ENCODE data around the gene AMPD3. TPM values are rescaled to one million over a fixed set of nuclear protein-coding genes. Genes with fewer than 3 reads are reported as not detected.

The AMPD3 gene
- total RNA-seq, 1 donor from 2014 or later = 9.8 TPM

DNA sequence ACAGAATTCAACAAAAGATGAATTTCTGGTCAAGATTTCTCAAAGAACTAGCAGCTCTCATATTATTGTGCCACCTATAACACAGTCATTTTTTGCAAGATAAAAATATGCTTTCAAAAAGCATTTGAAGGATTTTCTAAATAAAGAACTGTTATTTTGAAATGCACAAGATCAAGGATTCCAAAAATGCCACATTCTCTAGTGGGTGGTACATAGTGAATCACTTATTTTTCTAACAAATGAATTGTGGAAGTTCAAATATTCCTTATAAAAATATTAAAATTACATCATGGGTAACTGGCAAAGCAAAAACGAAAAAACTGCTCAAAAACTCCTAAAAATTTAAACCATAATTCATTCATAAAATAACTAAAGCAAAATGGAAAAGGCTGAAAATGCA is 83.9 kb downstream of the AMPD3 start:
- DNase-seq = no peak
- intact Hi-C loops (cut with DNase I) = no loop called here
- Histone ChIP-seq H3K4me1 (peaks cover 20% of the 10 kb centered on the region), H3K9me3 (no peaks in the 10 kb centered on the region), H3K27me3 (ENCODE audit: low read depth) (no peaks in the 10 kb centered on the region), H3K4me3 (no peak overlapping the region), H3K36me3 (no peaks in the 10 kb centered on the region), H3K27ac (no peak overlapping the region)
- TF ChIP-seq, protein P1, sequence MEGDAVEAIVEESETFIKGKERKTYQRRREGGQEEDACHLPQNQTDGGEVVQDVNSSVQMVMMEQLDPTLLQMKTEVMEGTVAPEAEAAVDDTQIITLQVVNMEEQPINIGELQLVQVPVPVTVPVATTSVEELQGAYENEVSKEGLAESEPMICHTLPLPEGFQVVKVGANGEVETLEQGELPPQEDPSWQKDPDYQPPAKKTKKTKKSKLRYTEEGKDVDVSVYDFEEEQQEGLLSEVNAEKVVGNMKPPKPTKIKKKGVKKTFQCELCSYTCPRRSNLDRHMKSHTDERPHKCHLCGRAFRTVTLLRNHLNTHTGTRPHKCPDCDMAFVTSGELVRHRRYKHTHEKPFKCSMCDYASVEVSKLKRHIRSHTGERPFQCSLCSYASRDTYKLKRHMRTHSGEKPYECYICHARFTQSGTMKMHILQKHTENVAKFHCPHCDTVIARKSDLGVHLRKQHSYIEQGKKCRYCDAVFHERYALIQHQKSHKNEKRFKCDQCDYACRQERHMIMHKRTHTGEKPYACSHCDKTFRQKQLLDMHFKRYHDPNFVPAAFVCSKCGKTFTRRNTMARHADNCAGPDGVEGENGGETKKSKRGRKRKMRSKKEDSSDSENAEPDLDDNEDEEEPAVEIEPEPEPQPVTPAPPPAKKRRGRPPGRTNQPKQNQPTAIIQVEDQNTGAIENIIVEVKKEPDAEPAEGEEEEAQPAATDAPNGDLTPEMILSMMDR (IDR thresholded peaks at IDR 0.05) = no peak
- no peak for ATAC-seq

DNA sequence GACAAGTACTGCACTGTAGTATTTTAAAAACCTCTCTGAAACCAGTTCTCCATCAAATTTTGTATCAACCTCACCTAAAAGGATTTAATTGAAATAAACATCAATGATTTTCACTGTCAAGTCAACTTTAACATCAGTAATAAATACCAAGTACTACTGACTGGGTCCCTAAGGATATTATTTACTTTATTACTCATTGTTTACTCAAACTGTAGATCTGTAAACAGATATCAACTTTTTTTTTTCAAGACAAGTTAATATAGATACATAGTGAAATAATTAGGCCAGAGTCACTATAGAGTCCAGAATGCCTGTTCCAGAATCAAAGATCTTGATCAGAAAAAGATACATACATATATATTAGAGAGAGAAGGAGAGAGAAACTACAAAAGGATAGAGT is 84.3 kb downstream of the AMPD3 start:
- H3K9me3 ChIP-seq = no peaks in the 10 kb centered on the region
- DNase-seq (no peak), ATAC-seq (no peak)
- H3K36me3 ChIP-seq = no peaks in the 10 kb centered on the region
- TF ChIP-seq, protein P1 (IDR thresholded peaks at IDR 0.05) = no peak
- no peak overlapping the region for H3K4me3 ChIP-seq
- intact Hi-C loops (cut with DNase I) = no loop called here
- H3K4me1 ChIP-seq = peaks cover 20% of the 10 kb centered on the region
- H3K27ac ChIP-seq = no peak overlapping the region
- H3K27me3 ChIP-seq (ENCODE audit: low read depth) = no peaks in the 10 kb centered on the region

DNA sequence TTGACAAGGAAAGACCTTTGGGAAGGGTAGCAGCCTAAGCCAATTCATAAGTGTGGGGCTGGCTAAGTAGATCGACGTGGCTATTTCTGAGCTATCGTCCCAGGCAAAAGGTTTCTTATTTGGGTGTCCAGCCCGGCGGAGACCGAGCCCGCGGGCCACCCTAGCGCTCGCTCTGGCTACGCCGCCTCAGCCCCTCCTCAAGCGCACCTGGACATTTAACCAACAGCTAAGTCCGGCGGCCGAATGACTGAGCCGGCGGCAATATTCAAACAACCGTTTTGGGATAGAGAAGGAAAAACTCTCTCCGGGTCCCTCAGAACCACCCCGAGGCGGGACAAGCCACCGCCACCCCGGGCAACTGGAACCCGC is 85.5 kb downstream of the AMPD3 start:
- ATAC-seq (peak; percentile 77 to 86), DNase-seq (no peak)
- TF ChIP-seq, protein P1 (IDR thresholded peaks at IDR 0.05) = no peak
- Histone ChIP-seq H3K27ac (peak overlapping the region; percentile 93), H3K27me3 (ENCODE audit: low read depth) (no peaks in the 10 kb centered on the region), H3K4me1 (peaks cover 16% of the 10 kb centered on the region), H3K4me3 (peak overlapping the region; percentile 77), H3K36me3 (no peaks in the 10 kb centered on the region), H3K9me3 (no peaks in the 10 kb centered on the region)
- intact Hi-C loops (cut with DNase I) = no loop called here

- intact Hi-C loops (cut with DNase I) = no loop called here
- H3K9me3 ChIP-seq = no peaks in the 10 kb centered on the region
- TF ChIP-seq, protein P1 (IDR thresholded peaks at IDR 0.05) = peak; percentile 92
- ATAC-seq (peak; percentile 100), DNase-seq (peak; percentile 98)
- H3K27me3 ChIP-seq (ENCODE audit: low read depth) = no peaks in the 10 kb centered on the region
- peaks cover 11% of the 10 kb centered on the region for H3K4me1 ChIP-seq
- peak within 1 kb of the TSS; percentile 93 for H3K27ac ChIP-seq
- H3K36me3 ChIP-seq = no peaks in the 10 kb centered on the region
- peak within 1 kb of the TSS; percentile 77 for H3K4me3 ChIP-seq
These were observed 86.0 kb downstream of the AMPD3 start, which contains the start of gene RNF141 for GRCh38 chr11:10540915-10541560. RNF141 (minus strand) TSS chr11:10541187; CDS start chr11:10534158, 7,029 bp downstream.

DNA sequence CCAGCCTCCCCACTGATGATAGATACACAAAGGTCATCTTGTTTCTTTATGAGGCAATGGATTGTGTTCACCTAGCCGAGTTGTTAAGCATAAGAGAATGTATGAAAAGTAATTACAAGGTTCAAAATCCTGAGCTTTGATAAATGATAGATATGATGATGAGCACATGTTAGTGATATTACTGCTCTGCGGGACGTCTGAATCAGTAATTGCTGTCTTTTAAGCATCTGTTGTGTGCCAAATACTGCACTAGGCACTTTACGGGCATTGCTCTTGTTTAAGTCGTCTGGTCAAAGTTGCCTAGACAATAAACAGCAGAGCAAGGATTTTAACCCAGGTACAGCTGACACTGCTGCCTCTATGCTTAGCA is 86.5 kb downstream of the AMPD3 start:
- DNase-seq (no peak), ATAC-seq (no peak)
- Histone ChIP-seq H3K27ac (peak overlapping the region; percentile 93), H3K9me3 (no peaks in the 10 kb centered on the region), H3K4me3 (peak overlapping the region; percentile 77), H3K36me3 (no peaks in the 10 kb centered on the region), H3K27me3 (ENCODE audit: low read depth) (no peaks in the 10 kb centered on the region), H3K4me1 (peaks cover 9% of the 10 kb centered on the region)
- intact Hi-C loops (cut with DNase I) = no loop called here
- TF ChIP-seq, protein P1 (IDR thresholded peaks at IDR 0.05) = no peak

Data from lower lobe of right lung (tissue), 2 donors.